NCI-H524 (cell line): ENCODE results near the gene ZNF526.
"Not testable (repeated sequence)": the region's sequence is repeated elsewhere in the genome, so short reads cannot be mapped to it uniquely, and the experiment has no call there.

ENCODE experiments used
- DNase-seq, 2 experiments: peaks; one replicate each; lab custom pipeline; 2025; lab: John Stamatoyannopoulos, UW

ZNF526 gene

DNA sequence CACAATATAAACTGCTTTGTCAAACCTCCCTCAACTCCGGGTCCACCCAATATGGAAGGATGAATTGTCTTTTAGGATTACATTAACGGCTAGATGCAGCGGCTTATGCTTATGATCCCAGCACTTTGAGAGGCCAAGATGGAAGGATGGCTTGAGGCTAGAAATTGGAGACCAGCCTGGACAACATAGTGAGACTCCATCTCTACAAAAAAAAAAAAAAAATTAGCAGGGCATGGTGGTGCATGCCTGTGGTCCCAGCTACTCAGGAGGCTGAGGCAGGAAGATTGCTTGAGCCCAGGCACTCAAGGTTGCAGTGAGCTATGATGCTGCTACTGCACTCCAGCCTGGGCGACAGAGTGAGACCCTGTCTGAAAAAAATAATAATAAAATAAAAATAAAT is 46.0 kb downstream of the ZNF526 start:
- DNase-seq: not testable (repeated sequence)

DNA sequence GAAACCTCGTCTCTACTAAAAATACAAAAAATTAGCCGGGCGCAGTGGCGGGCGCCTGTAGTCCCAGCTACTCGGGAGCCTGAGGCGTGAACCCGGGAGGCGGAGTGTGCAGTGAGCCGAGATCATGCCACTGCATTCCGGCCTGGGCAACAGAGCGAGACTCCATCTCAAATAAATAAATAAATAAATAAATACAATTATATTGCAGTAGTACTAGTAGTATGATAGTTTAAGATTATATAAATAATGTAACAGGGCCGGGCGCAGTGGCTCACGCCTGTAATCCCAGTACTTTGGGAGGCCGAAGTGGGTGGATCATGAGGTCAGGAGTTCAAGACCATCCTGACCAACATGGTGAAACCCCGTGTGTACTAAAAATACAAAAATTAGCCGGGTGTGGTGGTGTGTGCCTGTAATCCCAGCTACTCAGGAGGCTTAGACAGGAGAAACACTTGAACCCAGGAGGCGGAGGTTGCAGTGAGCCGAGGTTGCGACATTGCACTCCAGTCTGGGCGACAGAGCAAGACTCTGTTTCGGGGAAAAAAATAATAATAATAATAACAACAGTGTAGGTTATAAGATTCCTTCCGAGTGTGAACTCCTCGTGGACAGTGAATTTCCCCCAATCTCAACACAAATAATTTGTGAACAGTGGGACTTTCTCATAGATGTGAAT is 47.0 kb downstream of the ZNF526 start:
- not testable (repeated sequence) for DNase-seq

DNA sequence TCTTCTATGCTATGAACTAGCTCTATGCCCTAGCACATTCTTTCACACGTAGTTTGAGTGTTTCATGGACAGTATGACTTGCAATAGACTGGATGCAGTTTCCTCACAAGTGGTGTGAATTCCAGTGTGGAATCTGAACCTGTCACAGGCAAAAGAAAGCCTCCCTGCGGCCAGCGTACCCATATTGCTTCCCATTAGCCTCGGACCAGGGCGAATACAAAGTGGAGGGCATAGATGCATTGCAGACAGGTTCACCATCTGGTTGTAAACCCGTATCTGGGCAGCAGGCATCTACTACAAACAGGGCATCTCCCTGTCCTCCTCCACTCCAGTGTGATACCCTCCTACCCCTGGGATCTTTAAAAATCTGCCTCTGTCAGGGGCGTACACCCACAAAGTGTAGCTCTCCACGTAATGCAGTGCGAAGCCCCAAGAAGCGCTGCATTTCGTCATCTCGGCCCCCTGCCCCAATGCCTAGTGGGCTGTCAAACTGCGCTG is 47.6 kb downstream of the ZNF526 start:
- no peak for DNase-seq

DNA sequence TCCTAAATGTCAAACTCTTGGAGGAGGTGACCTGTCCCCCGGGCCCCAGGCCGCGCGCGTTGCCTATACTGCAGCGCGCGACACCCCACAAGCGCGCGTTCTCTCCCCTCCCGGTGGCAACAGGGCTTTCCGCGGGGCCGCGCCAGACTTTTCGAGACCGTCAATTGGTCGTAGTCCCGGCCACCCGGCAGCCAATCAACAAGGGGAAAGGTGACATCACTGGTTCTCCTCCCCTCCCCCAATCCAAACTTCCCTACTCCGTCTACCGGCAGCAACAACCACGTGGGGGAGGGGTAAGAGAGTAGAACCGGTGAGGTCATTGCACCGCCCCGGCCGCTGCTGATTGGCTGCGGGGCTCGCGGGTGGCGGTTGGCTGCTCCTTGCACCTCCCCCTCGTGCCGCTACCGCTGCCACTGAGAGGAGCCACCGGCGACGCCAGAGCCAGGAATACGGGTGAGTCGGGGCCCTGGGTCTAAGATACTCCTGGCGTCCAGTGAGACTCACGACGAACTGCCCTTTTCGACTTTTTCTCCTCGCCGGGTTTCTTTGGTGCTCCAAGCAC is 48.1 kb downstream of the ZNF526 start:
- DNase-seq: peak; percentile 99

DNA sequence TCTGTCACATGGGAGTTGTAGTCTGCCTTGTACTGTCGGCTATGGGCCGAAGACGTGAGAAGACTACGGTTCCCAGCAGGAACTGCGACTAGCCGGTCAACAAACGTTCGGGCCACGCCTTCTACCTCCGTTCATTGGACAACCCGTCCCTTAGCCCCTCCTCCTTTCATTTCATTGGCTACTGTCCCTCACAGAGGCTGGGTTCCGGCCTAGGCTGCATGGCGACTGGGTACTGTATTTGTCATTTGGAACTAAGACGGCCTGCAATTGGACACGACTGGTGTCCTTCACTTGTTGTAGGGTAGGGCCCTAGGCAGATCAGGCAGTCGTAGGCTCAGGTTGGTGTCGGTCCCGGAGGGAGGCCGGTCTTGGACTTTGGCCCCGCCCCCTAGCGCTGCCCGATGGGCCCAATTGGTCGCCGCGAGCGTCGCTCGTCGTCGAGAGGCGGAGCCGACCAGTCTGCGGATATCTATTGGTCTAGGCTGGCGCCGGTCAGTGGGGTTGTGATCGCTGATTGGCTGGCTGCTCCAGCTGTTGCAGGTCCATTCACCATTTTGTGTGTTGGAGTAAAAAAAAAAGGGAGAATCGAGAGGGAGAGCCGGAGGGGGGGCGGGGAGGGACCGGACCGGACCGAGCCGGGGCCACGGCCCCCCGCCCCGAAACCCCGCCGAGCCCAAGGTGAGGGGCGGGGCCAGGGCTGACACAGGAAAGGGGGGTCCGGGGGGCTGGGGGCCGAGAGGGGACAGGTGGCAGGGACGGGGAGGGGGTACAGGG is 48.8 kb downstream of the ZNF526 start, which contains the start of gene CIC:
Gene CIC, plus strand, starts transcription at position 549 of the 774 bp plus-strand sequence. CDS start 2,532 bp downstream, outside the sequence.
- DNase-seq: peak; percentile 99 to 100

DNA sequence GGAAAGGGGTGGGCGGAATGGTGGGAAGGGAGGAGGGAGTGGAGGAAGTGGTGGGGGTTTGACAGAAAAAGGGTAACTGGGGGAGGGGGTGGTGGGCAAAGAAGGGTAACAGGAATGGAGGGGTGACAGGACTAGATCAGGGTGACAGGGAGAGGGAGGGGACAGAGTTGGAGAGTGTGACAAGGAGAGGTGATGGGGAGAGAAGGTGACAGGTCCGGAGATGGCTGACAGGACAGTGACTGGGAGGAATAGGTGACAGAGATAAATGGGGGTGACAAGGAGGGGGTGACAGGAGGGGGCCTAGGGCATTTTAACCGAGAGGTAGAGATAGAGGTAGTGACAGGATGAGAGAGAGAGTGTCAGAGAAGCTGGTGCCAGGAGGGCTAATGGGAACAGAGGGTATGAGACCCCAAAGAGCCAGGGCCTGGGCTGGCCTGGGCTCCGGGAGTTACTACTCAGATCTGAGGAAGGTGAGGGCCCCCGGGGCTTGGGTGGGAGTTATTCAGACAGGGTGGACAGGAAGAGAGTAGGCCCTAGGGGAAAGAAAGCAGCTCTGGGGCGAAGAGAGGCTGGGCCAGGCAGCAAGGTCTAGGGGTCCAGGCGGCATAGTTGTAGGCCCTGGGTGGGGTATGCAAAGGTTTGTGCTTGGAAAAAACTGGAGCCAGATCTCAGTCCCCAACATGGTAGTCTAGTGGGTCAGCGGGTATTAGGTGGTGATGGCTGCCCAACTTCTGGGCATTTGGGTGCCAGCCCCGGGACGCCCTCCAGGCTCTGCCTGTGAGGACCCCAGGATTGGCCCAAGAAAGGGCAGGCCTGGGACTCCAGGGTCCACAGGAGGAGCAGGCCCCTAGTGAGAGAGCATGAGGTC is 49.6 kb downstream of the ZNF526 start:
- DNase-seq: no peak

DNA sequence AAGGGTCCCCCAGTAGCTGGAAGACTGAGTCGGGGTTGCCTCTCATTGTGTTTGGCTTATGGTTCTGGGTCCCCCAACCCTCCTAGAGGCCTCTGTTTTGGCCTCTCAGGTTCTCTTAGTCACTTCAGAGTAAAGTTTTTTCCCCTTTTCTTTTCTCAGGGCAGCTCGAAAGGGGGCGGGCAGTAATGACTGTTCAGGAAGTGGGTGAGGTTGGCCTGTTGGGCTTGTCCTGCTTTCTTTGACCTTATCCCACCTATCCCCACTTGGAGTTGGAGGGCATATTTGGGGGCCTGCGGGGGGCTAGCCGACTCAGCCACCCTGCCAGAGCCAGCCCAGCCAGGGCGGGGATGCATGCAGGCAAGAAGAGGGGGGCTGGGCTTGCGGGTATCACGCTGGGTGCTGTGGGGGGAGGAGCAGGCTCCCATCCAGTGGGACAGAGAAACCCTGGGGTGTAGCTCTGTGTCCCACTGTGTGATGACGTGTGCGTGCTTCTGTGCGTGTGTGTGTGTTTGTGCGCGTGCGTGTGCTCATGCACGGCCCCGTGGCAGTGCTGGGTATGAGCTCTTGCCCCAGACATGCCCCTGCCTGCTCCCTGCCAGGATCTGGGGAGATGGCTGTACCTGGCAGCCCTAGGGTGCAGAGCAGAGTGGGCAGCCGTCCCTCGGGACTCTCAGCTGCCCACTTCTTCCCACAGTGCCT is 50.4 kb downstream of the ZNF526 start:
- DNase-seq: no peak

DNA sequence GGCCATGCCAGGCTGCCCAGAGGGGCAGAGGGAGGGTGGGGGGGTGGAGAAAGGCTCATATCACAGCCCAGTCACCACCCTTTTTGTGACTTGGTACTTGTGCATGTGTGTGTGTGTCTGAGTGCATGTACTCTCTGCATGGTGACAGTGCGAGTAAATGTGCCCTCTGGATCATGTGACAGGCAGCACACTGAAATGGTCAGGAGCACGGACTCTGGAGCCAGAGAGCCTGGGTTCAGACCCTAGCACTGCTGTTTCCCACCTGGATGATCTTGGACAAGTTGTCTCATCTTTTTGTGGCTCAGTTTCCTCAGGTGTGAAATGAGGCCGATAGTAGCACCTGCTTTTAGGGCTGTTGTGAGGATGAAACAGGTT is 50.9 kb downstream of the ZNF526 start:
- DNase-seq: no peak

DNA sequence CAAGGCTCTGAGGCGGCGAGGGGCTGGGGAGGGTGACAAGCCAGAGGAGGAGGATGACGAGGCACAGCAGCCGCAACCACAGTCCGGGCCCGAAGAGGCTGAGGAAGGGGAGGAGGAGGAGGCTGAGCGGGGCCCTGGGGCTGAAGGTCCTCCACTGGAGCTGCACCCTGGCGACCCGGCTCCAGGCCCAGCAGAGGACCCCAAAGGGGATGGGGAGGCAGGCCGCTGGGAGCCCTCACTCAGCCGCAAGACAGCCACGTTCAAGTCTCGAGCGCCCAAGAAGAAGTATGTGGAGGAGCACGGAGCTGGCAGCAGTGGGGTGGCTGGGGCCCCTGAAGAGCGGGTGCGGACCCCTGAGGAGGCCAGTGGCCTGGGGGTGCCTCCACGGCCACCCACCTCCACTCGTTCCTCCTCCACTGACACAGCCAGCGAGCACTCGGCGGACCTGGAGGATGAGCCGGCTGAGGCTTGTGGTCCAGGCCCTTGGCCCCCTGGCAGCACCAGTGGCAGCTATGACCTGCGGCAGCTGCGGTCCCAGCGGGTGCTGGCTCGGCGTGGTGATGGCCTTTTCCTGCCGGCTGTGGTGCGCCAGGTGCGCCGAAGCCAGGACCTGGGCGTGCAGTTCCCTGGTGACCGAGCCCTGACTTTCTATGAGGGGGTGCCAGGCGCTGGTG is 51.9 kb downstream of the ZNF526 start:
- DNase-seq: no peak

DNA sequence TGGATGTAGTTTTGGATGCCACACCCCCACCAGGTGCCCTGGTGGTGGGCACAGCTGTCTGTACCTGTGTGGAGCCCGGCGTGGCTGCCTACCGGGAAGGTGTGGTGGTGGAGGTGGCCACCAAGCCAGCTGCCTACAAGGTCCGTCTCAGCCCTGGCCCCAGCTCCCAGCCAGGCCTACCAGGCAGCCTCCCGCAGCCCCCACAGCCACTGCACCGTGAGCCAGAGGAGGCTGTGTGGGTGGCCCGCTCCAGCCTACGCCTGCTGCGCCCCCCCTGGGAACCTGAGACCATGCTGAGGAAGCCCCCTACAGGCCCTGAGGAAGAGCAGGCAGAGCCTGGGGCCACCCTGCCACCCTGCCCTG is 52.4 kb downstream of the ZNF526 start:
- no peak for DNase-seq

DNA sequence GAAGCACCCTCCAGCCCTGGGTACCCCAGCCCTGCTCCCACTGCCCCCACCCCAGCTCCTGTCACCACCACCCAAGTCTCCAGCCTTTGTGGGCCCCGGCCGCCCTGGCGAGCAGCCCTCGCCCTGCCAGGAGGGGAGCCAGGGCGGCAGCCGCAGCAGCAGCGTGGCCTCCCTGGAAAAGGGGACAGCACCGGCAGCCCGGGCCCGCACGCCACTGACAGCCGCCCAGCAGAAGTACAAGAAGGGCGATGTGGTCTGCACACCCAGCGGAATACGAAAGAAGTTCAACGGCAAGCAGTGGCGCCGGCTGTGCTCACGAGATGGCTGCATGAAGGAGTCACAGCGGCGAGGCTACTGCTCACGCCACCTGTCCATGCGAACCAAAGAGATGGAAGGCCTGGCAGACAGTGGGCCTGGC is 52.9 kb downstream of the ZNF526 start:
- no peak for DNase-seq

DNA sequence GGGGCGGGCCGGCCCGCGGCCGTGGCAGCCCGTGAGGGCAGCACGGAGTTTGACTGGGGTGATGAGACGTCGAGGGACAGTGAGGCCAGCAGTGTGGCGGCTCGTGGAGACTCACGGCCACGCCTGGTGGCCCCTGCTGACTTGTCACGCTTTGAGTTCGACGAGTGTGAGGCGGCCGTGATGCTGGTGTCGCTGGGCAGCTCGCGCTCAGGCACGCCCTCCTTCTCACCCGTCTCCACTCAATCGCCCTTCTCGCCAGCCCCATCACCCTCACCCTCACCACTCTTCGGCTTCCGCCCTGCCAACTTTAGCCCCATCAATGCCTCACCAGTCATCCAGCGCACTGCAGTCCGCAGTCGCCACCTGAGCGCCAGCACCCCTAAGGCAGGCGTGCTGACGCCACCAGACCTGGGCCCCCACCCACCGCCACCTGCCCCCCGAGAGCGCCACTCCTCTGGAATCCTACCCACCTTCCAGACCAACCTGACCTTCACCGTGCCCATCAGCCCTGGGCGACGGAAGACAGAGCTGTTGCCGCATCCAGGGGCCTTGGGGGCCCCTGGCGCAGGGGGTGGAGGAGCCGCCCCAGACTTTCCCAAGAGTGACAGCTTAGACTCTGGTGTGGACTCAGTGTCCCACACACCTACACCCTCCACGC is 53.4 kb downstream of the ZNF526 start:
- DNase-seq: no peak

DNA sequence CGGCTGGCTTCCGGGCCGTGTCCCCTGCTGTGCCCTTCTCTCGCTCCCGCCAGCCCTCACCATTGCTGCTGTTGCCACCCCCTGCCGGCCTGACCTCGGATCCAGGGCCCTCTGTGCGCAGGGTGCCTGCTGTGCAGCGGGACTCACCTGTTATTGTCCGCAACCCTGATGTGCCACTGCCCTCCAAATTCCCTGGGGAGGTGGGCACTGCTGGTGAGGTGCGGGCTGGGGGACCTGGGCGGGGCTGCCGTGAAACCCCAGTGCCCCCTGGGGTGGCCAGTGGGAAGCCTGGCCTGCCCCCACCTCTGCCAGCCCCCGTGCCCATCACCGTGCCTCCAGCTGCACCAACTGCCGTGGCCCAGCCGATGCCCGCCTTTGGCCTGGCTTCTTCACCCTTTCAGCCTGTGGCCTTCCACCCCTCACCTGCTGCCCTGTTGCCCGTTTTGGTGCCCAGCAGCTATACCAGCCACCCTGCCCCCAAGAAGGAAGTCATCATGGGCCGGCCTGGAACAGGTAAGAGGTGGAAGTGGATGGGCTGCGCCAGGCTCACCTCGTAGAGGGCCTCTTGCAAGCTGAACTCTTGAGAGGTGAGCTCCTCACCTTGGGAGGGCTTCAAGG is 54.1 kb downstream of the ZNF526 start:
- DNase-seq: no peak

DNA sequence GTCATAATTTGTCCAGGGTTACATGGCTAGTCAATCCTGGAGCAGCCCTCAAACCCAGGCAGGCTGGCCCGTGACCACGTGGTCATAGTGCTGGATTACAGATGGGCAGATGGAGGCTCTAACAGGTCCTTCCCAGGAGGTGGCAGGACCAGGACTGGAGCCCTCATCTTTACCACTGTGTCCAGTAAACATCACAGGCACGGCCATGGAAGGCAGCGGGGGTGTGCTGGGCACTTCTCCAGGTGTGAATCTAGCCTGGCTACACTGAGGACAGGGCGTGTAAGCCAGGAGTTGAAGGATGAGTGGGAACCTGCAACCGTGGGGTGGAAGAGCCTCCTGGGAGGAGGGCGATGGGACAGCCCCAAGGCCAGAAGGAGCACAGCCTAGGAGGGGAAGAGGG is 55.0 kb downstream of the ZNF526 start:
- peak in 1 of 2 experiments; percentile 28 for DNase-seq

DNA sequence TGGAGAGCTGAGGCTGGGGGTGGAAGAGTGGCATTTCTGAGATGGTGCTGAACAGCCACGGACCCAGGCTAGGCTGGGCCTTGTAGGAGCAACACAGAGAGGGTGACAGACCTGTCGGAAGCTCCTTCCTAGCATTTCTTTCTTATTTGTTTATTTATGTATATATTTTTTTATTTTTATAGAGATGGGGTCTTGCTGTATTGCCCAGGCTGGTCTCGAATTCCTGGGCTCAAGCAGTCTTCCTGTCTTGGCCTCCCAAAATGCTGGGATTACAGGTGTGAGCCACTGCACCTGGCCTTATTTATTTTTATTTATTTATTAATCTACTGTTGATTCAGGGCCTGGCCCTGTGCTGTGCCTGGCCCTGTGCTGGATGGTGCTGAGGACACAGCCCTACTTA is 55.4 kb downstream of the ZNF526 start:
- no peak for DNase-seq

DNA sequence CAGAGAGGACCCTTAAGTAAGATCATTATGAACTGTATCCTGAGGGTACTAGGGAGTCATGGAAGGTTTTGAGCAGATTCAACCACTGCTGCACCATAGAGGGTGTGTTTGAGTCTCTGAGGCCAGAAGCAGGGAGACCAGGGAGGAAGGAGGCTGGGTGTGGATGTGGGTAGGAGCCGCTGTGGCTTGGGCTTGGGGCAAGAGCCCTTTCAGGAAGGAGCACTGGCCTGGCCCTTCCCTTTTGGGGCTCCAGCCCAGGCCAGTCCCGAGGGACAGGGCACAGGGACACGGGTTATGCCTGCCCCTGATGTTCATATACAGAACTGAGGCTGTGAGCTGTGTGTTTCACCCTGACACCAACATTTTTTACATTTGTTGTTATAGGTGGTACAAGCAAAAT is 56.2 kb downstream of the ZNF526 start:
- DNase-seq: no peak

DNA sequence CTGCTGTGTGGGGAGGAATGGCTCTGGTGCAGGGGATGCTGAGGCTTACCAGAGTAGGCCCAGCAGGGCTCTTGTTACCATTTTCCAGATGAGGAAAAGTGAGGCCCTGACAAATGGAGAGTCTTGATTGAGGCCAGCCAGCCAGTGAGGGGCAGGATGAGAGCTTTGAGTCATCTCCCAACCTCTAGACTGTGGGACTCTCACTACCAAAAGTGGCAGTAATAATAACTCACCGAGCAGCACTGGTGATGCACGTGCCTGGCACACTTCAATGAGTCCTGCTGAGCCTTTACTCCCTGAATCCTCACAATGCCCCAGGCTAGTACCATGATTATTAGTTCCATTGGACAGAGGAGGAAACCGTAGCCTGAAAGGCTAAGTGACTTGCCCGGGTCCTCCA is 56.7 kb downstream of the ZNF526 start:
- DNase-seq: no peak
